NCI-H1105 treated with DMSO at 0.1 percent for 48 hours (cell line): ENCODE measurements around the gene ZBTB45.
A peak's percentile ranks its signal among the peaks of the same experiment; 100 is the strongest.

ENCODE experiments used
- DNase-seq: peaks from one replicate; lab custom pipeline; 2025; lab: John Stamatoyannopoulos, UW

ZBTB45 gene

DNA sequence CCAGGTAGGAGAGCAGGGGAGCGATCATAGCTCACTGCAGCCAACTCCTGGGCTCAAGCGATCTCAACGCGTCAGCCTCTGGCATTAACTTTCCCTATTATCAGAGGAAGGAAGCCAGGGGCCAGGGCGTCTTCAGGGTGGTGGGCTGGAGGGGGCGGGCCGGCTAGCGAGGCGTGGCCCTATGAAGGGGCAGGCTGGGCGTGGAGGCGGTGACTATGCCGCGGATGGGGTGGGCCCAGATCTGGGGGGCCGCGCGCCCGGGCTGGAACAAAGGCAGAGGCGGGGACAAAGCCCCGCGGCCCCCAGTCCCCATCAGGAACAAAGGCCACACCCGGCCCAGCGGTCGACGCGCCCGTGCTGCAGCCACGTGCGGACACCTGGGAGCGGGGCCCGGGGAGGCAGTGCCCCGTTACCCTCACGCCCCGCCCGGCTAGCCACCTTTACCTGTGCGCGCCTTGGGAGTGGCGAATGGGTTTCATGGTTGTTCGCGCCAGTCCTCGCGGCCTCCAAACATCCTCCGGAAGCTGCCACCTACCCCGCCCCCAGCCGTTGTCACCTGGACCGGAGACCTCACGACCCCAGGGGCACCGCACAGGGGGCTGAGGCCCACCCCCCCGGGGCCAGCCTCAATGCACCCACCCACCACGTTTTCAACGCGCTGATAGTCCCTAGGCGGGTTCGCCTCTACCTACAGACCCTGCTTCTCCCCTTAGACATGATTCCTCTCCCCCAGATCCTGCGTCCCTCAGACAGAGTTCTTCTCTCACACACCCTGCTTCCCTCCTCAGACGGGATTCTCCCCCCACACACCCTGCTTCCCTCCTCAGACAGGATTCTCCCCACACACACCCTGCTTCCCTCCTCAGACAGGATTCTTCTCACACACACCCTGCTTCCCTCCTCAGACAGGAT is 18.9 kb upstream of the ZBTB45 start:
- no peak for DNase-seq

DNA sequence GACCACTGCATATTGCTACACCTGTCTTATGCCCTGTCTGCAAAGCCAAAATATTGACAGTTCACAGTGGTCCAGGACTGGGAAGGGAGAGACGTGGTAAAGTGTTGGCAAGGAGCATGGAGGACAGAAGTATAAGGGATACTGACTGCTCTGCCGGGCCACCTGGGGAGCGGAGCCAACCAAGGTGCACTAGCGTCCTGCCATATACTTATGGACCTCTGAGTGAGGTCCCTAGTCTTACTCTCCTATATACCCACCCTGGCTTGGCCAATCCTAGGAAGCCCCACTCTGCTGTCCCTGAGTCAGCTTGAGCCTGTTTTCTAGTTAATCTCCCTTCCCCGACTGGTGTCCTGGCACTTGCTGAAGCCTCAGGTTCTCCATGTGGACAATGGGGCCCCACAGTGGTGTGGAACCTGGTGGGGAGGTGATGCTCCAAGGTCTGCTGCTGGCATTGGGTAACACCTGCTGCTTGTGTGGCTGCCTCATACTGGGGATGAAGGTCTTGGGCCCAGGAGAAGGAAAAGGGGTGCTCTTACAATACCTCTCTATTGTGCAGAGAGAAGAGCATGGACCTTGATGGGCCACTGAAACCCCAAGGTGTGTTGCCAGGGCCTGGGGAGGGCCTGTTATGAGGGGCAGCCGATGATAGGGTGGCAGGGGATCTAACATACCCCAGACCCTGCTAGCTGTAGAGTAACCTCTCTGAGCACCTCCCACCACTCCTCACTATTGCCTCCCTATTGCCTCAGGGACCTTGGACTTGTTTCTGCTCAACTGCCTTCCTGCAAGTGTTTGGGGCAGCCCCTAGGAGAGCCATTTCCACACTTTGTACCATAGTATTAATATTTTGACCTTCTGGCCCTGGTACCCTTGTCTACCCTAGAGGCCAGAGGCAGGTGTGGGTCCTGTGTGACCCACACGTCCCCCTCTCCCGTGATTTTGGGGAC is 17.5 kb upstream of the ZBTB45 start:
- DNase-seq: no peak

DNA sequence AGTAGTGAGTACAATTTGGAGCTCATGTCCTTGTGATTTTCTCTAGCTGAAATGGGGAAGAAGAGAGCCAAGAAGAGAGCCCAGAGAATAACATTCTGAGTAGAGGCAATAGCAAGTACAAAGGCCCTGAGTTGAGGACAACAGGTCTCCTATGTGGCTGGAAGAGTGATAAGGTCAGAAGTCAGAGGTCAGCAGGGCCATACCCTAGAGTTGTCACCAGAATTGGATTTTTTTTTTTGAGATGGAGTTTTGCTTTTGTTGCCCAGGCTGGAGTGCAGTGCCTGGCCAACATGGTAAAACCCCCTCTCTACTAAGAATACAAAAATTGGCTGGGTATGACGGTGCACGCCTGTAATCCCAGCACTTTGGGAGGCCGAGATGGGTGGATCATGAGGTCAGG is 16.2 kb upstream of the ZBTB45 start:
- DNase-seq: no peak

DNA sequence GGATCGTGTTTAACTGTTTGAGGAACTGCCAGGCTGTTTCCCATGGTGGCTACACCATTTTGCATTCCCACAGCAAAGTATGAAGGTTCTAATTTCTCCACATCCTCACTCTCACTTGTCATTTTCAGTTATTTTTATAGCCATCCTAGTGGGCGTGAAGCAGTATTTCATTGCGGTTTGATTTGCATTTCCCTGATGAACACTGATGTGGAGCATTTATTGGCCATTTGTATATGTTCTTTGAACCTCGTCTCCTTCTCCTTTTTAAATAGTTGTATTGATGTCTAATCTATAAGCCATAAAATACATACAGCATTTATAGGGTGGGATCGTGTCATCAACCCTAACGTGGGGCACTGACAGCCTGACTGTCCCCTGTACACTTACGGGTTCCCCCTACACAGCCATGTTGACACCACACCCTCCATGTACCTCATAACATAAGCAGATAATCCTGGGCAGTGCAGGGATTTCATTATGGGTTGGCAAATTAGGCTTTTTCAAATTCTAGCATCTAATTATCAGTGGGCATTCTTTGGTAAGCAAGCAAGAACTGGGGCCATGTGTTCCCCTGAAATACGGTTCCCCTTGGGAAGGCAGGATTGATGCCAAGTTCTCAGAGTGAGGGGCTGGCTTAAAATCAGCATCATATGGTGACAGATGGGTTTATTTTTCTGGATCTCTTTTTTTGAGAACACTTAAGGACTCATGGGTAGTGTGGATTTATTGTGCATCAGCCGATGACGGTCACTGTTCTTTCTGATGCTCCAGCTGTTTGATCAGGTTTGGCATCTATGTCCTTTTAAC is 11.6 kb upstream of the ZBTB45 start:
- no peak for DNase-seq

DNA sequence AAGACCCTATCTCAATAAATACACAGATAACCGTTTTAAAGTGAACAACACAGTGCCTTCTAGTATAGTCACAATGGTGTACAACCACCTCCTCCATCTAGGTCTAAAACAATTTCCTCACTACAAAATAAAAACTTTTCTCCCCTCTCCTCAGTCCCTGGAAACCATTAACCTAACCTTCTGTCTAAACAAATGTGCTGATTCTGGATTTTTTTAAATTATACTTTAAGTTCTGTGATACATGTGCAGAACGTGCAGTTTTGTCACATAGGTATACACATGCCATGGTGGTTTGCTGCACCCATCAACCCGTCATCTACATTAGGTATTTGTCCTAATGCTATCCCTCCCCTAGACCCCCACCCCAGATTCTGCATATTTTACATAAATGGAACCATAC is 9.8 kb upstream of the ZBTB45 start:
- no peak for DNase-seq

DNA sequence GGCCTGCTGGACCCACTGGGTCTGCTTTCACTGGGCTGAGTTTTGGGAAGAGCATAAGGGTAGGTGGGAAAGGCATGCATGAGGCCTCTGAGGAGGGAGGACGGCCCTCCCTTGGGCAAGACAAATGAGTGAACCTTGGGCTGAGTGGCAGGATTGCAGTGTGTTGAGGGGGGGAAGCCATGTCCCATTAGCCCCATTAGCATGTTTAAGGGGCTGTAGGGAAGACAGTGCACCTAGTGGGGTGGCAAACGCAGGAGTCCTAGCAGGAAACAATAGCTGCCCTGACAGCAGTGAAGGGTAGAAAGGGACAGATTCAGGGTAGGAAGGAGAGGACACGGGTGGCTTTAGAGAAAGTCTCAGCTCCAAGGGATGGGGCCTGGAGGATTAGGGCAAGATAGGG is 3.1 kb upstream of the ZBTB45 start:
- DNase-seq: no peak

DNA sequence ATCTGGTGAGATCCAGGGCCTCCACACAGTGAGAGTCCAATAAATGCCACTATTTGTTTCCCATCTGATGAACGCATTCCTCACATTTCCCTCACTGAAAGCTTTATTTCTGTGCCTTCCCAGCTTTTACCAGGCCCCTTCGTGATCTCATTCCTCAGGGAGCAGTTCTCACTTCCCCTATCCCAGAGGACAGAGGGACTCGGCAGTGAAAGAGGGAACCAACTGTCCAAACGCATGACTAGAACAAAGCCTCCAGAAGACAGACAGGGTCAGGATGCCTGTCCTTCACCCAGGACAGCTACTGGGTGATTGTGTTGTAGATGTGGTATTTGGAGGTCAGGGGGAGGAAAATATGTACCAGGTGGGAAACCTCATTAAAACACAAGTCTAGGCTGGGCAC is 2.0 kb upstream of the ZBTB45 start:
- no peak for DNase-seq

DNA sequence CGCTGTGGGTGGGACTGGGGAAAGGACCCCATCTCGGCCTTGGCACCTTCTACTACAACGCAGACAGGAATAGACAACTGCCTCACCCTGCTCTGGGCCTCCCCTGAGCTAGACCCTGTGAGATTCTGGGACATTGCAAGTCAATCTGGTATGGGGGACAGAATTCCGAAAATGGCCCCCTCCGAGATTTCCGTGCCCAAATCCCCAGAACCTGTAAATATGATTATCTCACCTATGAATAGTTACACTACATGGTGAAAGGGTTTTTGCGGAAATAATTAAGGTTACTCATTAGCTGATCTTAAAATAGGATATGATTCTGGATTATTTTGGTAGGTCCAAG is 618 bp upstream of the ZBTB45 start:
- DNase-seq: no peak

DNA sequence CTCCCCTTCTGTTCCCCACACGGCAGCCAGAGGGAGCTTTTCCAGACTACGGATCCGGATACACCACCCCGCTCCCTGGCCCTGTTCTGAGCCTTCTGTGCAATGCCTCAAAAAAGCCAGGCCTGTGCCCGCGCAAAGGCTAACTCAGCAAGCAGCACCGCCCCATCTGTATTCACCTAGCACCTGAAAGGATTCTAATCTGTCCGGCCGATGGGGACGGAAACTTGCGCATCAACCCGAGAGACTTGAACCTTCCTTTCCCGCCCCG is 589 bp downstream of the ZBTB45 start:
- peak; percentile 46 for DNase-seq

DNA sequence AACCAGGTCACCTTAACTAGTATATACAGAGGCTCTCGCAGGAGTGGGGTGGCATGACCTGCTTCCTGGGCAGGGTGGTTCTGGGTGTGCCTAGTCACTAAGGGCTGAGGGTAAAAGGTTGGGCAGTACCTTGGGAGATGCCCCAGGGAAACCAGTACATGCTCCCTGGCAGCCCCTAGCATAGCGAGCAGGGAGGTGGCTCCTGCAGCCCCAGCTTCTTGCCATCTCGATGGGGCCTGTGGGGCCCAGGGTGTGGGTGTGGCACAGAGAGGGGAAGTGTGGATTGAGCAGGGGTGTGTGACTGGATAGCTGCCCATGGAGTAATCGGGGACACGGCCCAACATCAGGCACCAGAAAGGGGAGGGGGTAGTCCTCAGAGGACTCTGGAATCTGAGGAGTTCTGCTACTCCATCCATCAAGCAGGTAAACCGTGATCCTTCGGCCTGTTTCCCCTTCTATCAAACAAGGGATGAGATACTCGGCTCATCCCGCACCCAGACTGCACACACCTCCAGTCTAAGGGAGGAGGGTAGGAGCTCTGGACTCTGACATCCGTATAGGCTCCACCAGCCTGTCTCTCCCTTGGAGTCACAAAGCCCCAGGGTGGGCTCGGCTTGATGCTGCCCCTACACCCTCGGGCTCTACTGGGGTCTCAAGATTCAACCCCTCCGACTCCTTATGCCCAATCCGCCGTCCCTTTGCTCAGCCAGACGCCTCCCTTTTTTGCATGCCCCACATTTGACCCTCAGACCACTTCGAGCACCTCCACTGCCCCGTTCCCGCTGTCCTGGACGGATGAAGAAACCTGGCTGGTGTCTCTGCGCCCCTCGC is 1.1 kb downstream of the ZBTB45 start:
- no peak for DNase-seq

DNA sequence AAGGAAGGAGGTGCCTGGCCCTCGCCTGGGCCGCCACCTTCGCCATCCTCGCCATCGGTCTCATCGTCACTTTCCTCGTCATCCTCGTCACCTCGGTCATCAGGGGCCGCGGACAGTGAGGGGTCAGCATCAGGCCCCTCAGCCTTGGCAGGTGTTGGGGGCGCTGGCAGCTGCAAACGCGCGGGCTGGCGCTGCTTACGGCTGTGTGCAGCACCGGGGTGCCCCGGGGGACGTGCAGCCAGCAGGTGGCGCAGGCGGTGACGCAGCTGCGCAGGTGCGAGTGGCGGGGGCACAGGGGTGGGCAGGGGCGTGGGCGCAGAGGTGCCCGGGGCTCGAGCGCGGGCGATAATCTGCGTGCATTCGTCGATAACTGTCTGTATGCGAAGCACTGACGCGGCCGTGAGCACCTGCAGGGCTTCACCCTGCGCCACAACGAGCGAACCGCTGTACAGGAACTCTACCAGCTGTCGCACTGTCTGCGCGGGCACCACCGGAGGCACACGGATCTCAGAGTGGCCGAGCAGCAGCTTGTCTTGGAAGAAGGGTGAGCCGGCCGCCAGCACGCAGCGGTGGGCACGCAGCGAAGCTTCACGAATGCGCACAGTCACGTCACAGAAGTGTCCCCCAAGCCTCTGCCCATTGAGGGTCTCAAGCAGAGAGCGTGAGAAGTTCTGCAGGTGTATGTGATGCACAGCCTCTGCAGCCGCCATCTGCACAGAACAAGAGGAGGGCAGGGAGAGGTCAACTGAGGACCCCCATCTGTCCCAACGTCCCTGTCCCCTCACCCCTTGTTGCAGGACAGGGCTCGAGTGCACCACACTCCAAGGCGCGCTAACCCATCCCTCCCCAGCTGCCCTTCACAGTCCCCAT is 2.4 kb downstream of the ZBTB45 start:
- no peak for DNase-seq

DNA sequence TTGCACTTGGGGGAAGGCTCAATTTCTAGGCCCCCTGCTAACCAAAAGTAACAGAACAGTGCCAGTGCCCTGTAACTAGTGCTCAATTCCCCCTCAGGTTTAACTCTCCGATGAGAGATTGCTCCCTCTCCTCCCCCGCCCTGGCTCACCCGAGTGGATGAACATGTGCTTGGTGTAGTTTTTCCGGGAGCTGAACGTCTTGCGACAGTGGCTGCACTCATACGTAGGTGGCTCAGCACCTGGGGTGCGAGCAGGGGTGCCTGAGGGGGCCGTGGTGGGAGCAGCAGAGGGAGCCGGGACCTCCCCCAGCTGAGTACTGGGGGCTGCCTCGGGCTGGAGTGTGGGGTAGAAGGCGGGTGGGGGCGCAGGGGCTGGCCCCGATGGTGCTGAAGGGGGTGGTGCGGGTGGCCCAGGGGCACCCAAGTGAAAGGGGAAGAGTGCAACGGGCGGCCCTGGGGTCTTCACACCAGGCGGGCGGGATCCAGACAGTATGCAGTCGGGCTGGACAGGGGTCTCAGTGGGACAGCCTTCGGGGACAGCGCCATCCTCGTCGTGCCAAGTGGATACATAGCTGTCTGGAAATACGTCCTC is 3.3 kb downstream of the ZBTB45 start:
- DNase-seq: no peak

DNA sequence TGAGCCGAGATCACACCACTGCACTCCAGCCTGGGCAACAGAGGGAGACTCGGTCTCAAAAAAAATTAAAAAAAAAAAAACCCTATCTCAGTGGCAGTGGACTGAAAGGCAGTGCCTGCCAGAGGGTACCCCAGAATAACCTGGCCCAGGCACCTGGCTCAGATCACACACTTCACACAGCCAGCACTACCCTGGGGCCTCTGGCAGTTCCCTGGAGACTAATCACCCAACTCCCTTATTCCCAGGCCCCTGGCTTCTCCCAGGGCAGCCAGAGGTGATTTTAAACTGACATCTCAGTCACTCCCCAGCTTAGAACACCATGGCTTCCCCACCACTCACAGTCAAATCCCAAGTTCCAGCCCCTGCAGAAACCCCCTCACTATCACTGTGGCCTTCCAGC is 4.4 kb downstream of the ZBTB45 start:
- DNase-seq: no peak

DNA sequence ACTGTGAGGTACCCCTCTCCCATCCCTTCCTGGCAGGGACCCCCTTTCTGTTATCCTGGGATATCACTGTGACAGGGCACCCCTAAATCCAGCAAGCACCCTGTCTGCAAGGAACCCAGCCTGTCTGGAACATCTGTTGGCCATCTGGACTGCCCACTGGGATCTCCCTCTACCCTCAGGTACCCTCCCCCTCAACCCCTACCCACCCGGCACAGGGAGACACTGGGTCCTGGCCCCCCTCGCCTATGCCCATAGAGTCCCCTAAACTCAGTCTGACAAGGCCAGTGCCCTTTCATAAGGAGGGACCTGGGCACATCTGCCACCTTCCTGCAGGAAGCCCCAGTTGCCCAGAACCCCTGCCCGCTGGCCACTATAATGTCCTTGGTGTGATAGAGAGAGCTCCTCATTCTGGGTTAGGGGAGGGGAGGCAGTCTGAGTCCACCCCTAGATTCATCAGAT is 5.0 kb downstream of the ZBTB45 start:
- no peak for DNase-seq

DNA sequence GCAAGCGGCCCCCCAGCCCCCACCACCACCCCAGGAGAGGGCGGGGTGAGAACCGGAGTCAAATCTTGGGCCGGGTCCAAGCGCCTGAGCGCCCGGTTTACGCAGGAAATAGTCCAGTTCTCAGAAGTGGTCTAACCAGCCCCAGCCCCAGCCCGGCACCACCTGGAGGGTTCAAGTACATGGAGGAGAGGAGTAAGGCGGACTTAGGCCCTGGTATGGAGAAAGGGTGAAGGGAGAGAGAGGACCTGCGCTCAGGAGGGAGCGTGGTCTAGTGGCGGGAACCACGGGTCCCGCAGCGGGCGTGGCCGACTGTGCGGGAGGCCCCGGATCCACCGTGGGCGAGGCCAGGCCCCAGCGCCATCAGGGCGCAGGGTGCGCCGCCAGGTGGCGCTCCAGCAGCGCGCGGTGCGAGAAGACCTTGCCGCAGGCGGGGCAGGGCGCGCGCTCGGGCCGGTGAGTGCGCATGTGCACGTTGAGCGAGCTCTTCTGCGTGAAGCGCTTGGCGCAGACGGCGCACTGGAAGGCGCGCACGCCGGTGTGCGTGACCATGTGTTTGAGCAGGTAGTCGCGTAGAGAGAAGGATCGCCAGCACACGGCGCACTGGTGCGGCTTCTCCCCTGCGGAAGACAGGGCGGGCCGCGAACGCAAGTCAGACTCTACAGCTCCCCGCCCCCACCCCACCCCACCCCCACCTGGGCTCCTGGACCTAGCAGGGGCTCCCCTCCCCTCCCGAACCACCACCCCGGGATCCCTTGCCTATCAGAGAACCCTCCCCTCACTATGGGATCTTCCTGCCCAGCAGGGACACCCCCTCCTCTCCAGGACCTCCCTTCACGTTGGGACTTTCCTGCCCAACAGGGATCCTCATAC is 5.7 kb downstream of the ZBTB45 start:
- DNase-seq: peak; percentile 84

DNA sequence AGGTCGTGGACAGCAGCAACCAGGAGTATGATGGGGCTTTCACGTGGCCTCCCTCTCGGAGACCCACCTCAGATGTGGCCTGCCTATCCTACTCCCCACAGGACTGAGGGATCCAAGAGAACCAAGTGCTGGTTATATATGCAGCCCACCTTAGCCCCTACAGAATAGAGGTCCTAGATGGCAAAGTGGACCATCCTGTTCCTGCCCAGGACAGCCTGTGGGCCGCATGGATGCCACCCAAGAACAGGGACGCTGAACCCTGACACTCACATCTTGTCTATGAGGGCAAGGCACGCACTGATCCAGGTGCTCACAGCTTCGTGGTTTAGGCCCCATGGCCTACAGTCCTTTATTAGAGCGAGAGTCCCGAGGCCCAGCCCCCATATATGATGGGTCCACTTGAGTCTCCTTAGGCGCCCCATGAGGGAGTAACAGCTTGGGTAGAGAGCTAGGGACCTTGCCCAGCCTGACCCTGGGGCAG is 6.4 kb downstream of the ZBTB45 start:
- DNase-seq: no peak

DNA sequence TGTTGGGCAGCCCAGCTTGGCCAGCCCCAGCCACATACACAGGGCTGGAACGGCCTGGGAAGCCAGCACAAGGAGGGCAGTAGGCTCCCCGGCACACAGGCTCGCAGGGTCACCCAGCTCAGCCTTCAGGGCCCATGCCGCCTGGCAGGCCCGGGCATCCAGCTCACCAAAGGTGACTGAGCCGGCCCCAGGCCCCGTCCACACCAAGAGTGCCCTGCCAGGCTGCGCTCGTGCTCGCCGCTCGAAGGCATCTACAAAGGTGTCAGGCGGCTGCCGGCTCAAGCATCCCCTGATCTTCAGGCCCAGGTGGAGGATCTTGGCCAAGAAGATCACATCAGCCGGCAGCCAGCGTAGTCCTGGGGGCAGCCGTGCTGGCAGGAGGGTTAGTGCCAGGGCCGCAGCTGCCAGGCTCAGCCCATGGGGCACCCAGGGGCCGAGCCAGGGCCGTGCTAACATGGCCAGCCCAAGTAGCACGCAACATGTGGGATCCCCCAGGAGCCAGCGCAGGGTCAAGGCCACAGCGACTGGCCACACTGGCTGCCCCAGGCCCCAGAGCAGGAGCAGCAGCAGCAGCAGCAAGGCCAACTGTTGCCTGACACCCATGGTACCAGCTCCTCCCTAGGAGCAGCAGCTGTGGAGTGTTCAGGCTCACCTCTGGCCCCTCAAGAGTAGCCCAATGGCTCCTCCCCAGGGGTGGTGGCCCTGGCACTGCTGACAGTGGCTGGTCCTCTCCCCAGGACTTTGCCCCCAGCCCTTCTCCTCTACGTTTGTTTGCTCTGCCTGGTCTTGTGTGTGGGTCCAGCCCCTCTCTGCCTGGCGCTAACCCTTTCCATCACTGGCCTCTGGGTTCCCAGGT is 8.0 kb downstream of the ZBTB45 start, which contains the start of gene SLC27A5:
Gene SLC27A5, minus strand, starts transcription at position 640 of the 856 bp plus-strand sequence. Its CDS starts 37 bp downstream, at position 603.
- DNase-seq: no peak
